MM.1S (cell line): Measurements from ENCODE around the gene TTC28.

Experiments
- EZH2 ChIP-seq: fragments of 300-600 bp; sonication (generic); optimal IDR thresholded peaks from 2 replicates; pipeline ENCODE3; 2017; ENCODE audit warnings: low read depth, mild to moderate bottlenecking, antibody characterized with exemption, low read length, mixed read lengths
- TF ChIP-seq, protein P1 (sequence below): fragments of 300-600 bp; sonication (generic); IDR thresholded peaks from 2 replicates; pipeline ENCODE4 v1.5.1; 2016; ENCODE audit warnings: antibody characterized with exemption, low read length, mixed read lengths

DNA sequence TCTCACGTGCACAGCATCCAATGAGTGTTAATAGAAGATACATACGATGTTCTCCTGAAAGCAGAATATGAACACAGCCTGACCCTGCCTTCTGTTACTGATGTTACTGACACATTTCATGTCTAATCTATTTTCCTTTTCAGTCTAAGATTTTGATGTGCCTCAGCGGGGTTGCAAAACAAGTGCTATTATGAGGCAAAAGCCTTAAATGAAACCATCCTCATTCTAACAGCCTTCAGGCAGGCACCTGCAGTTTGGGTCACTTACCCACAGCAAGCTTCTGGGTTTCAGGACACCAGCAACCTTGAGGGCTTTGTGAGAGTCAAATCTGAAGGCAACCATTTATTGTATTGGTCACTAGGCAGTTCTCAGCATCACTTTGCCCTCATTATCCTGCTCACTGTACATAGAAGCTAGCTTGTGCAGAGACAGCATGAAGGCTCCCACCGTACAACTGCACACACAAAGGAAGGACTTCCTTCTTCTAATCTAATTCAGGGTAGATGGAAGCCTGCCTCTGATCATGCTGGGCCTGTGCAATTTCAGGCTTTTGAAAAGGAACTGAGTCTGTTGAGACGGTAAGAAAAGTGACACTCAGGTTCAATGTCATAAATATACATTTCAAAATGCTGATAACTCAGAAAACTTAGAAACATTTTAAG lies 577.4 kb downstream of the TTC28 start:
- TF ChIP-seq, protein P1, sequence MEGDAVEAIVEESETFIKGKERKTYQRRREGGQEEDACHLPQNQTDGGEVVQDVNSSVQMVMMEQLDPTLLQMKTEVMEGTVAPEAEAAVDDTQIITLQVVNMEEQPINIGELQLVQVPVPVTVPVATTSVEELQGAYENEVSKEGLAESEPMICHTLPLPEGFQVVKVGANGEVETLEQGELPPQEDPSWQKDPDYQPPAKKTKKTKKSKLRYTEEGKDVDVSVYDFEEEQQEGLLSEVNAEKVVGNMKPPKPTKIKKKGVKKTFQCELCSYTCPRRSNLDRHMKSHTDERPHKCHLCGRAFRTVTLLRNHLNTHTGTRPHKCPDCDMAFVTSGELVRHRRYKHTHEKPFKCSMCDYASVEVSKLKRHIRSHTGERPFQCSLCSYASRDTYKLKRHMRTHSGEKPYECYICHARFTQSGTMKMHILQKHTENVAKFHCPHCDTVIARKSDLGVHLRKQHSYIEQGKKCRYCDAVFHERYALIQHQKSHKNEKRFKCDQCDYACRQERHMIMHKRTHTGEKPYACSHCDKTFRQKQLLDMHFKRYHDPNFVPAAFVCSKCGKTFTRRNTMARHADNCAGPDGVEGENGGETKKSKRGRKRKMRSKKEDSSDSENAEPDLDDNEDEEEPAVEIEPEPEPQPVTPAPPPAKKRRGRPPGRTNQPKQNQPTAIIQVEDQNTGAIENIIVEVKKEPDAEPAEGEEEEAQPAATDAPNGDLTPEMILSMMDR = no peak
- TF ChIP-seq EZH2 = no peak
